ENCODE results near the gene FBH1.

The FBH1 gene

DNA sequence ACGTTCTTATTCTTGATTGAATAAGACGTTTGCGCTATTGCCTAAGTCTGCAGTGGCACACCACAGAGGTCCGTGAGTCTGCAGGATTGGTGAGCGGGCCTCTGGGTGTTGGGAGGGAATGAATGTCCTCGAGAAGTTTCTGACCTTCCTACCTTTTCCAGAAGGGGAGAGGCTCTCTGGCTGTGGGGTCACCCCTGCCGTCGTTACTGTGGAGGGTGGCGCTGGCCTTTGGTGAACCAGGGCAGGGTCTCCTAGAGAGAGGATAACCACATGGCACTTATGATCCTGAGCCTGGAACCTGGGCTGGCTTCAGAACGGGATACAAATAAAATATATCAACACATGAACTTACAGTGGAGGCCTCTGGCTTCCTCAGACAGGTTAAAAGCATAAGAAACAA, 73.5 kb downstream of the FBH1 start:
- DNase-seq (ENCODE audit: low read depth): no peak
- H3K4me3 ChIP-seq (replicated peaks; ENCODE audit: low read depth, low read length): no peak overlapping the region
- TF ChIP-seq, protein P1, sequence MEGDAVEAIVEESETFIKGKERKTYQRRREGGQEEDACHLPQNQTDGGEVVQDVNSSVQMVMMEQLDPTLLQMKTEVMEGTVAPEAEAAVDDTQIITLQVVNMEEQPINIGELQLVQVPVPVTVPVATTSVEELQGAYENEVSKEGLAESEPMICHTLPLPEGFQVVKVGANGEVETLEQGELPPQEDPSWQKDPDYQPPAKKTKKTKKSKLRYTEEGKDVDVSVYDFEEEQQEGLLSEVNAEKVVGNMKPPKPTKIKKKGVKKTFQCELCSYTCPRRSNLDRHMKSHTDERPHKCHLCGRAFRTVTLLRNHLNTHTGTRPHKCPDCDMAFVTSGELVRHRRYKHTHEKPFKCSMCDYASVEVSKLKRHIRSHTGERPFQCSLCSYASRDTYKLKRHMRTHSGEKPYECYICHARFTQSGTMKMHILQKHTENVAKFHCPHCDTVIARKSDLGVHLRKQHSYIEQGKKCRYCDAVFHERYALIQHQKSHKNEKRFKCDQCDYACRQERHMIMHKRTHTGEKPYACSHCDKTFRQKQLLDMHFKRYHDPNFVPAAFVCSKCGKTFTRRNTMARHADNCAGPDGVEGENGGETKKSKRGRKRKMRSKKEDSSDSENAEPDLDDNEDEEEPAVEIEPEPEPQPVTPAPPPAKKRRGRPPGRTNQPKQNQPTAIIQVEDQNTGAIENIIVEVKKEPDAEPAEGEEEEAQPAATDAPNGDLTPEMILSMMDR (IDR thresholded peaks at IDR 0.05; ENCODE audit: low read length, missing control alignments): no peak

GRCh38 chr10:5964736-5965135, 74.7 kb downstream of the FBH1 start:
- TF ChIP-seq, protein P1 (IDR thresholded peaks at IDR 0.05; ENCODE audit: low read length, missing control alignments): no peak
- DNase-seq (ENCODE audit: low read depth): no peak
- no peak overlapping the region for H3K4me3 ChIP-seq (replicated peaks; ENCODE audit: low read depth, low read length)

- no peak for DNase-seq (ENCODE audit: low read depth)
- TF ChIP-seq, protein P1 (IDR thresholded peaks at IDR 0.05; ENCODE audit: low read length, missing control alignments): no peak
- no peak overlapping the region for H3K4me3 ChIP-seq (replicated peaks; ENCODE audit: low read depth, low read length)
These were observed 75.2 kb downstream of the FBH1 start for GRCh38 chr10:5965266-5965665.

- no peak overlapping the region for H3K4me3 ChIP-seq (replicated peaks; ENCODE audit: low read depth, low read length)
- DNase-seq (ENCODE audit: low read depth): no peak
- TF ChIP-seq, protein P1 (IDR thresholded peaks at IDR 0.05; ENCODE audit: low read length, missing control alignments): no peak
These were observed 78.1 kb downstream of the FBH1 start for GRCh38 chr10:5968037-5968680.

- no peak overlapping the region for H3K4me3 ChIP-seq (replicated peaks; ENCODE audit: low read depth, low read length)
- TF ChIP-seq, protein P1 (IDR thresholded peaks at IDR 0.05; ENCODE audit: low read length, missing control alignments): no peak
- DNase-seq (ENCODE audit: low read depth): no peak
These were observed 78.8 kb downstream of the FBH1 start for GRCh38 chr10:5968681-5969453.

DNA sequence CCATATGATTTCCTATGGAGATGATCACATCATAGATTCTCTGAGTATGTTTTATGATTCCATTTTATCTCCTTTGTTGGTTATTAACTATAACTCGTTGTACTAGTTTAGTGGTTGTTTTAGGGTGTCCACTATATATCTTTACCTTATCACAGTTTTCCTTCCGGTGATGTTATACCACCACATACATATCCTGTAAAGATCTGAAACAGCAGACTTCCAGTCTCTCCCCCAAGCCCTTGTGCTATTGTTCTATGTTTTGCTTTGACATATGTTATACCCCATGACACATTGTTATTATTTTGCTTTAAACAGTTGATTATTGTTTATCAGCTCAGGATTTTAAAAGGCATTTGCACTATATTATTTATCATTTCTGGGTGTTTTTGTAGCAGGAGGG, 80.0 kb downstream of the FBH1 start:
- TF ChIP-seq, protein P1 (IDR thresholded peaks at IDR 0.05; ENCODE audit: low read length, missing control alignments): no peak
- no peak for DNase-seq (ENCODE audit: low read depth)
- no peak overlapping the region for H3K4me3 ChIP-seq (replicated peaks; ENCODE audit: low read depth, low read length)

All from fibroblast of pulmonary artery (primary cell).